GM21619 (cell line): Measurements from ENCODE around the gene NANS.
"Not testable (repeated sequence)": the region's sequence is repeated elsewhere in the genome, so short reads cannot be mapped to it uniquely, and the experiment has no call there.

ENCODE experiments used
- ATAC-seq: cut with Tn5 transposase; IDR thresholded peaks from one replicate; pipeline ENCODE4 v1.9.1; 2021; ENCODE audit not compliant: unreplicated experiment

The NANS gene

GRCh38 chr9:98096091-98096490, 39.6 kb downstream of the NANS start:
- no peak for ATAC-seq

GRCh38 chr9:98097836-98098235, 41.3 kb downstream of the NANS start:
- no peak for ATAC-seq

GRCh38 chr9:98099346-98099745, 42.8 kb downstream of the NANS start:
- no peak for ATAC-seq

GRCh38 chr9:98099898-98100297, 43.4 kb downstream of the NANS start:
- ATAC-seq: no peak

GRCh38 chr9:98100456-98100855, 43.9 kb downstream of the NANS start:
- no peak for ATAC-seq

- ATAC-seq: no peak
Observed at GRCh38 chr9:98101416-98101815, 44.9 kb downstream of the NANS start.

- peak; percentile 99 for ATAC-seq
Observed at GRCh38 chr9:98101868-98102273, 45.3 kb downstream of the NANS start.

GRCh38 chr9:98104445-98104881, 47.9 kb downstream of the NANS start:
- ATAC-seq: no peak

GRCh38 chr9:98105006-98105405, 48.5 kb downstream of the NANS start:
- no peak for ATAC-seq

- ATAC-seq: no peak
Observed at GRCh38 chr9:98107926-98108325, 51.4 kb downstream of the NANS start.

GRCh38 chr9:98108531-98109031, 52.0 kb downstream of the NANS start:
- ATAC-seq: peak; percentile 69

- ATAC-seq: no peak
Observed at GRCh38 chr9:98109052-98109451, 52.5 kb downstream of the NANS start.

GRCh38 chr9:98117097-98117496, 60.6 kb downstream of the NANS start:
- ATAC-seq: not testable (repeated sequence)

- ATAC-seq: peak; percentile 40
Observed at GRCh38 chr9:98117984-98118639, 61.6 kb downstream of the NANS start.

- ATAC-seq: peak; percentile 55
Observed at GRCh38 chr9:98118640-98119601, 62.4 kb downstream of the NANS start, which contains the start of gene TRIM14. Gene TRIM14 (minus strand): TSS chr9:98119222. CDS start chr9:98119188, 34 bp downstream.

- ATAC-seq: no peak
Observed at GRCh38 chr9:98120476-98120875, 63.9 kb downstream of the NANS start.

GRCh38 chr9:98121058-98121457, 64.5 kb downstream of the NANS start:
- no peak for ATAC-seq

- ATAC-seq: not testable (repeated sequence)
Observed at GRCh38 chr9:98124091-98124490, 67.6 kb downstream of the NANS start.

GRCh38 chr9:98124637-98125426, 68.3 kb downstream of the NANS start:
- ATAC-seq: no peak

GRCh38 chr9:98127226-98127625, 70.7 kb downstream of the NANS start:
- no peak for ATAC-seq

- ATAC-seq: no peak
Observed at GRCh38 chr9:98128316-98128715, 71.8 kb downstream of the NANS start.
